B cell (primary cell): ENCODE measurements around the gene TOX2. TPM values are rescaled to one million over a fixed set of nuclear protein-coding genes. Genes with fewer than 3 reads are reported as not detected.

Experiments used
- ATAC-seq: fragments of 200-7000 bp; cut with Tn5 transposase; one replicate; pipeline ENCODE4 v1.10.0; 2021; ENCODE audit warnings: low read depth, mild to moderate bottlenecking, moderate number of reproducible peaks, moderate library complexity
- CTCF ChIA-PET: fragments of 350-600 bp; sonication (Branson Sonifier 250); formaldehyde crosslinking; loops from one replicate; lab custom pipeline; 2021; ENCODE audit warnings: antibody characterized with exemption, inconsistent platforms; lab: Charles Lee
- POLR2A ChIA-PET: fragments of 350-600 bp; sonication (Branson Sonifier 250); formaldehyde crosslinking; loops from one replicate; lab custom pipeline; 2021; ENCODE audit warnings: antibody characterized with exemption; lab: Charles Lee
- DNase-seq: peaks from one replicate; pipeline ENCODE4 v3.0.0; 2013
- H2AFZ ChIP-seq: 2 replicates; pipeline ENCODE4 v1.6.1; 2012; ENCODE audit warnings: mild to moderate bottlenecking, low read depth, low read length; ENCODE audit not compliant: insufficient read depth, poor library complexity, severe bottlenecking
- H3K27ac ChIP-seq, 2 donors: 1 replicate in 1 of 2; 2 replicates in 1 of 2; pipeline ENCODE4 v1.5.1; 2012 to 2013; ENCODE audit warnings: low read length in 2 of 2, mild to moderate bottlenecking in 2 of 2, moderate library complexity in 1 of 2
- H3K27me3 ChIP-seq, 4 experiments: fragments of 200-600 bp in 1 of 4; sonication (generic) in 1 of 4; replicated peaks in 1 of 4; 1 replicate in 2 of 4; 2 replicates in 2 of 4; pipeline versions ENCODE4 v1.6.1 to v1.7.0; 2013 to 2016; ENCODE audit warnings: low read length in 3 of 4, mild to moderate bottlenecking in 2 of 4, mixed read lengths in 1 of 4, moderate library complexity in 1 of 4; ENCODE audit not compliant: insufficient read depth in 4 of 4, control insufficient read depth in 3 of 4; ENCODE audit errors: control extremely low read depth in 1 of 4
- H3K36me3 ChIP-seq, 2 experiments: replicated peaks in 1 of 2; 1 replicate in 1 of 2; 2 replicates in 1 of 2; pipeline versions ENCODE4 v1.6.1 to v1.7.1; 2013; ENCODE audit warnings: low read length in 1 of 2; ENCODE audit not compliant: insufficient read depth in 2 of 2, control insufficient read depth in 1 of 2; ENCODE audit errors: control extremely low read depth in 1 of 2, extremely low read depth in 1 of 2
- H3K4me1 ChIP-seq, 2 donors: fragments of 200-600 bp in 1 of 2; sonication (generic) in 1 of 2; 1 replicate in 1 of 2; 2 replicates in 1 of 2; pipeline versions ENCODE4 v1.5.1 to v1.6.1; 2013 to 2017; ENCODE audit warnings: low read length in 2 of 2; ENCODE audit not compliant: control insufficient read depth in 2 of 2, insufficient read depth in 2 of 2
- H3K4me2 ChIP-seq: replicated peaks from 2 replicates; pipeline ENCODE3; 2012; ENCODE audit warnings: mild to moderate bottlenecking, low read depth, low read length; ENCODE audit not compliant: poor library complexity, severe bottlenecking
- H3K4me3 ChIP-seq, 5 experiments: fragments of 200-600 bp in 1 of 5; sonication (generic) in 1 of 5; 1 replicate in 3 of 5; 2 replicates in 2 of 5; pipeline versions ENCODE4 v1.5.1 to v1.7.0; 2011 to 2016; ENCODE audit warnings: low read length in 4 of 5, mild to moderate bottlenecking in 4 of 5, low read depth in 2 of 5, control low read depth in 1 of 5, moderate library complexity in 1 of 5; ENCODE audit not compliant: insufficient read depth in 1 of 5; ENCODE audit errors: control extremely low read depth in 1 of 5, extremely low read depth in 1 of 5
- H3K79me2 ChIP-seq: fragments of 200-600 bp; sonication (generic); one replicate; pipeline ENCODE4 v1.6.0; 2016; ENCODE audit warnings: low read length; ENCODE audit not compliant: control insufficient read depth, insufficient read depth
- H3K9ac ChIP-seq: fragments of 200-600 bp; sonication (generic); 2 replicates; pipeline ENCODE4 v1.6.1; 2017; ENCODE audit warnings: mild to moderate bottlenecking, low read length, moderate library complexity
- H3K9me3 ChIP-seq, 3 donors: one replicate each; pipeline versions ENCODE4 v1.6.1 to v1.7.1; 2013; ENCODE audit warnings: low read length in 2 of 3; ENCODE audit not compliant: control insufficient read depth in 2 of 3, insufficient read depth in 1 of 3; ENCODE audit errors: control extremely low read depth in 1 of 3
- H4K20me1 ChIP-seq: 2 replicates; pipeline ENCODE4 v1.6.0; 2012; ENCODE audit warnings: mild to moderate bottlenecking, low read length; ENCODE audit not compliant: insufficient read depth, control insufficient read depth, poor library complexity, severe bottlenecking
- H3K27ac Mint-ChIP-seq: one replicate; pipeline ENCODE4 v1.8.0; 2021; ENCODE audit warnings: mixed read lengths
- H3K27me3 Mint-ChIP-seq: one replicate; pipeline ENCODE4 v1.8.0; 2021; ENCODE audit warnings: mixed read lengths
- H3K4me1 Mint-ChIP-seq: one replicate; pipeline ENCODE4 v1.8.0; 2021; ENCODE audit warnings: mixed read lengths
- H3K4me3 Mint-ChIP-seq: one replicate; pipeline ENCODE4 v1.8.0; 2021; ENCODE audit warnings: mixed read lengths
- H3K9me3 Mint-ChIP-seq: one replicate; pipeline ENCODE4 v1.8.0; 2022; ENCODE audit warnings: mixed read lengths; ENCODE audit not compliant: insufficient read depth
- CTCF ChIP-seq: fragments of 200-600 bp; IDR thresholded peaks from one replicate; pipeline ENCODE4 v1.8.0; 2022; ENCODE audit warnings: antibody characterized with exemption, mild to moderate bottlenecking
- EZH2 ChIP-seq: IDR thresholded peaks from 2 replicates; pipeline ENCODE4 v1.6.1; 2012; ENCODE audit warnings: borderline replicate concordance, low read depth, mild to moderate bottlenecking, moderate library complexity, low read length; ENCODE audit not compliant: insufficient read depth, poor library complexity, severe bottlenecking
- WGBS: methylation state at CpG from one replicate; pipeline ENCODE4 v1.1.5; 2013; ENCODE audit warnings: missing lambda C conversion rate; ENCODE audit not compliant: insufficient coverage; 5-methylcytosine and 5-hydroxymethylcytosine counted together
- intact Hi-C: fragments of 100-400 bp; cut with micrococcal nuclease; formaldehyde crosslinking; loops from one replicate; pipeline ENCODE4 v1.10.0; 2022
- polyA plus RNA-seq: library from polyadenylated mRNA; depleted of rRNA; stranded (reverse); fragments of >200 nt; gene quantifications from 2 replicates; pipeline ENCODE4 v1.2.3, GENCODE V29; 2012
- total RNA-seq, 2 donors: library from RNA; stranded (reverse); fragments of 120-200 nt in 1 of 2; gene quantifications; 1 replicate in 1 of 2; 2 replicates in 1 of 2; pipeline versions ENCODE4 v1.2.3 to v1.2.4, GENCODE V29; 2013 to 2022

The TOX2 gene
- total and polyA plus RNA-seq, 2 donors (not counting 1 experiment from before 2014, with no cell fraction given): 1.2 to 4.1 TPM

DNA sequence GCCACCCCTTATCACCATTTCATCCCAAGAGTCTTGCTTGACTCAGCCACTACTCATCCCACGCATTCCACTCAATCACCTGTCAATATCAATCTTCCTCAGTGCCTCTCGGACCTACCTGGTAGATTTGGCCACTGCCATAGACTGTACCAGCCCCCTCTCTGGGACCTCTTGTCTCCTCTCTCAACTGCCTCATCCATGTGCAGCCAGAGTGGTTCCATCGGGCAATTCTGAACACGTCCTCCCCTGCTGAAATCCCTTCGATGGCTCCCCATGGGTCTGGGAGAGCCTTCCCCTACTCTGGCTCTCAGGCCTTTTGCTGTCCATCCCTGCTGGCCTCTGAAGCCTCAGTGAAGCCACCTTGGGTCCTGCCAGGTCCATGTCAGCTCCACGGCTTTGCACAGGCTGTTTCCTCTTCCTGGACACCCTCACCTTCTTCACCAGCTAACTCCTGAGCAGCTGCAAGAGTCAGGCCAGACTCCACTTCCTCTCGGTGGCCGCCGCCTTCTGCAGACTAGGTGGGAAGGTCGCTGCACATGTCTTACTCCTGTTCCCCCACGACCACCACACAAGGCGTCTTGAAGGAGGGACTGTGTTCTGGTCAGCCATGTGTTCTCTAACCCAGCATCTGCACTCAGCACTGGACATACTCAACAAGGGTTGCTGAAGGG lies 120.4 kb downstream of the TOX2 start:
- ChIA-PET POLR2A (interaction anchor here (0.6 kb wide), 1 partner anchor 49 kb away, joined by 3 read pairs; no protein-coding TSS in a partner anchor), CTCF (no interaction called here)
- H3K9ac ChIP-seq: no peak overlapping the region
- H3K9me3 ChIP-seq: peaks cover 0 to 3% (median 0%) of the 10 kb centered on the region in 3 donors
- H3K27ac Mint-ChIP-seq: peak overlapping the region; percentile 12
- H2AFZ ChIP-seq: no peak overlapping the region
- peaks cover 31% of the 10 kb centered on the region for H3K27me3 Mint-ChIP-seq
- H3K27me3 ChIP-seq: peaks cover 0 to 7% (median 0%) of the 10 kb centered on the region in 4 experiments
- H3K79me2 ChIP-seq: no peaks in the 10 kb centered on the region
- H3K4me3 ChIP-seq: no peak overlapping the region
- no peak overlapping the region for H3K27ac ChIP-seq
- DNase-seq: no peak
- ATAC-seq: no peak
- intact Hi-C loops: no loop called here
- no peaks in the 10 kb centered on the region for H3K36me3 ChIP-seq
- TF ChIP-seq CTCF (no peak), EZH2 (no peak)
- H4K20me1 ChIP-seq: no peaks in the 10 kb centered on the region
- no peaks in the 10 kb centered on the region for H3K4me1 ChIP-seq
- 75% methylated on average over 9 of the region's 12 CpGs for WGBS
- no peaks in the 10 kb centered on the region for H3K9me3 Mint-ChIP-seq
- no peaks in the 10 kb centered on the region for H3K4me1 Mint-ChIP-seq
- H3K4me3 Mint-ChIP-seq: no peak overlapping the region
- H3K4me2 ChIP-seq: no peak overlapping the region

- no peak for TF ChIP-seq EZH2
- TF ChIP-seq CTCF: no peak
- CTCF ChIA-PET: no interaction called here
- ATAC-seq: no peak
- Histone ChIP-seq H4K20me1 (no peaks in the 10 kb centered on the region), H2AFZ (no peak overlapping the region), H3K27me3 (peaks cover 0 to 7% (median 0%) of the 10 kb centered on the region in 4 experiments), H3K9me3 (no peaks in the 10 kb centered on the region), H3K27ac (no peak overlapping the region), H3K4me3 (no peak overlapping the region), H3K79me2 (no peaks in the 10 kb centered on the region), H3K4me2 (no peak overlapping the region), H3K36me3 (no peaks in the 10 kb centered on the region), H3K4me1 (no peaks in the 10 kb centered on the region), H3K9ac (no peak overlapping the region)
- H3K4me1 Mint-ChIP-seq: no peaks in the 10 kb centered on the region
- no peak overlapping the region for H3K27ac Mint-ChIP-seq
- H3K9me3 Mint-ChIP-seq: no peaks in the 10 kb centered on the region
- no peak overlapping the region for H3K4me3 Mint-ChIP-seq
- DNase-seq: no peak
- POLR2A ChIA-PET: interaction anchor here (0.6 kb wide), 1 partner anchor 49 kb away, joined by 3 read pairs; no protein-coding TSS in a partner anchor
- 95% methylated on average over 8 of the region's 8 CpGs for WGBS
- peaks cover 39% of the 10 kb centered on the region for H3K27me3 Mint-ChIP-seq
- intact Hi-C loops: no loop called here
Observed at GRCh38 chr20:44035924-44036323, 121.3 kb downstream of the TOX2 start.
